ENCODE measurements around the gene STX7. TPM values are rescaled to one million over a fixed set of nuclear protein-coding genes. Genes with fewer than 3 reads are reported as not detected.

The STX7 gene
- total RNA-seq, 2 donors from 2014 or later, result 17.3 to 18.4 TPM

DNA sequence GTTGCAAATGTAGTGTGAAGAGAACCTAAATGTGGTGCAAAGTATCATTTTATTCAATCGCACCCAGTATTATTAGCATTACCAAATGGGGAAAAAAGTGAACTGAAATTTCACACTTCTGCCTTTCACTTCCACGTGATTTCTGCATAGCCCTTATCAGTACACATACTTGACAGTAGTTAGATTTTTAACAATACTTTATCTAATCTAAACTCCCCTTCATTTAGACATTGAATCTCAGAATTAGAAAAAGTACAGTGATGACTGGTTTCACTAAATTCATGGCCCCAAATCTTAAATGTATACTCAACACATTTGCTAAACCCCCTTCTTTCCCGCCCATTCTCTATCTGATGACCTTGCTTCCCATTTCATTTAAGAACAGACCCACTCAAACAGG is 14.3 kb downstream of the STX7 start:
- peak; percentile 36 for ATAC-seq
- no peak overlapping the region for H3K27ac Mint-ChIP-seq

GRCh38 chr6:132496519-132497180 is 16.3 kb downstream of the STX7 start:
- H3K9me3 ChIP-seq (ENCODE audit: control insufficient read depth, low read length, poor library complexity, severe bottlenecking), result no peaks in the 10 kb centered on the region
- peaks cover 14% of the 10 kb centered on the region for H3K36me3 Mint-ChIP-seq (ENCODE audit: low read depth)
- no peak for ATAC-seq
- peaks cover 30% of the 10 kb centered on the region for H3K4me1 Mint-ChIP-seq
- H3K4me3 Mint-ChIP-seq, result no peak overlapping the region
- no peak for DNase-seq
- H3K27me3 Mint-ChIP-seq, result no peaks in the 10 kb centered on the region
- peak overlapping the region; percentile 39 for H3K27ac Mint-ChIP-seq

More for the DNA sequence above, 14.3 kb downstream of the STX7 start:
- Mint-ChIP-seq H3K4me1 (peaks cover 28% of the 10 kb centered on the region), H3K4me3 (no peak overlapping the region), H3K27me3 (no peaks in the 10 kb centered on the region), H3K36me3 (ENCODE audit: low read depth) (peaks cover 14% of the 10 kb centered on the region)
- H3K9me3 ChIP-seq (ENCODE audit: control insufficient read depth, low read length, poor library complexity, severe bottlenecking), result no peaks in the 10 kb centered on the region
- no peak for DNase-seq

GRCh38 chr6:132495604-132496079 is 17.3 kb downstream of the STX7 start:
- H3K9me3 ChIP-seq (ENCODE audit: control insufficient read depth, low read length, poor library complexity, severe bottlenecking), result no peaks in the 10 kb centered on the region
- Mint-ChIP-seq H3K36me3 (ENCODE audit: low read depth) (peaks cover 10% of the 10 kb centered on the region), H3K4me3 (no peak overlapping the region), H3K27ac (peak overlapping the region; percentile 39), H3K27me3 (no peaks in the 10 kb centered on the region), H3K4me1 (peaks cover 26% of the 10 kb centered on the region)
- ATAC-seq, result no peak
- no peak for DNase-seq

- H3K27me3 Mint-ChIP-seq, result no peaks in the 10 kb centered on the region
- H3K9me3 ChIP-seq (ENCODE audit: control insufficient read depth, low read length, poor library complexity, severe bottlenecking), result no peaks in the 10 kb centered on the region
- ATAC-seq (no peak), DNase-seq (no peak)
- peak overlapping the region; percentile 1 for H3K4me3 Mint-ChIP-seq
- H3K36me3 Mint-ChIP-seq (ENCODE audit: low read depth), result peaks cover 7% of the 10 kb centered on the region
- H3K4me1 Mint-ChIP-seq, result peaks cover 20% of the 10 kb centered on the region
- H3K27ac Mint-ChIP-seq, result peak overlapping the region; percentile 1
Measured at GRCh38 chr6:132494954-132495353, 18.0 kb downstream of the STX7 start.

- DNase-seq (no peak), ATAC-seq (no peak)
- no peak overlapping the region for H3K4me3 Mint-ChIP-seq
- peaks cover 3% of the 10 kb centered on the region for H3K36me3 Mint-ChIP-seq (ENCODE audit: low read depth)
- no peaks in the 10 kb centered on the region for H3K9me3 ChIP-seq (ENCODE audit: control insufficient read depth, low read length, poor library complexity, severe bottlenecking)
- no peak overlapping the region for H3K27ac Mint-ChIP-seq
- H3K4me1 Mint-ChIP-seq, result peaks cover 25% of the 10 kb centered on the region
- no peaks in the 10 kb centered on the region for H3K27me3 Mint-ChIP-seq
Measured at GRCh38 chr6:132491881-132492280, 21.0 kb downstream of the STX7 start.

- H3K27ac Mint-ChIP-seq, result no peak overlapping the region
- H3K27me3 Mint-ChIP-seq, result no peaks in the 10 kb centered on the region
- H3K9me3 ChIP-seq (ENCODE audit: control insufficient read depth, low read length, poor library complexity, severe bottlenecking), result no peaks in the 10 kb centered on the region
- DNase-seq (no peak), ATAC-seq (no peak)
- peaks cover 25% of the 10 kb centered on the region for H3K4me1 Mint-ChIP-seq
- H3K36me3 Mint-ChIP-seq (ENCODE audit: low read depth), result peaks cover 3% of the 10 kb centered on the region
- no peak overlapping the region for H3K4me3 Mint-ChIP-seq
Measured at GRCh38 chr6:132491303-132491702, 21.6 kb downstream of the STX7 start.

GRCh38 chr6:132490478-132491204 is 22.3 kb downstream of the STX7 start:
- Mint-ChIP-seq H3K36me3 (ENCODE audit: low read depth) (peaks cover 3% of the 10 kb centered on the region), H3K4me1 (peaks cover 24% of the 10 kb centered on the region), H3K4me3 (no peak overlapping the region), H3K27me3 (no peaks in the 10 kb centered on the region), H3K27ac (no peak overlapping the region)
- no peak for DNase-seq
- ATAC-seq, result no peak
- H3K9me3 ChIP-seq (ENCODE audit: control insufficient read depth, low read length, poor library complexity, severe bottlenecking), result no peaks in the 10 kb centered on the region

DNA sequence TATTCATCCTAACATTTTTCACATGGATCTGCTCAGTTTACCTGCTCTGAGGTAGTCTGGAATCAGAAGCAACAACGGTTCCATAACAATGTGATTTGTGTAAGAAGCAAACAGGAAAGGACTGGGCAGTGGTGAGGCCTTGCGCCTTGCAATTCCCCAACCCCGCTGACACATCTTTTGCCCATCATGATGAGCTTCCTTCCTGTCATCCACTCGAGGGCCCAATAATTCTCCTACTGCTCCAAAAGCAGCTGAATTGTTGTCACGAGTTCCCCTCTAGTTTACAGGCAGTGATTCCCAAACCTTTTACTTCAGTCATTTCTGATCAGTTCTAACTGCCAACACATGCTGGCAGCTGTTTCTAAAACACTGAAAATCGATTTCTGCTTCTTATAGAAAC is 22.9 kb downstream of the STX7 start:
- peaks cover 20% of the 10 kb centered on the region for H3K4me1 Mint-ChIP-seq
- H3K27me3 Mint-ChIP-seq, result no peaks in the 10 kb centered on the region
- no peak for DNase-seq
- H3K36me3 Mint-ChIP-seq (ENCODE audit: low read depth), result peaks cover 3% of the 10 kb centered on the region
- no peak overlapping the region for H3K4me3 Mint-ChIP-seq
- no peaks in the 10 kb centered on the region for H3K9me3 ChIP-seq (ENCODE audit: control insufficient read depth, low read length, poor library complexity, severe bottlenecking)
- ATAC-seq, result no peak
- no peak overlapping the region for H3K27ac Mint-ChIP-seq

DNA sequence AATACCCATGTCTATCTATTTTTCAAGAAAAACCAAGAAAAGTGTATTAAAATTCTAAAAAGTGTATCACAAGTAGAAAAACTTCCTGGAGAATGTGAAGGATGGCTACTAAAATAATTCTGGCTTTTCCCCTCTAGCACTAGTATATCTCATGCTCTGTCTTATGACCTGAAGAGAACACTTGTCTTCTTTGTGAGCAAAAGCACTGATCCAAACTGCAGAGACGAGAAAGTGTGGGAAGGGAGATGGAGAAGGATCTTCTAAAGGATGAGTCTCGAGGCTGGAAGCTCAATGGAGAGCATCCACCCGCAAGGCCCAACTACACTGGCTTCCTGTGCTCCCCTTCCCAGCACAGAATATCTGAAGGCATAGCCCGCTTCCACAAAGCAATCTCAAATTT is 23.5 kb downstream of the STX7 start:
- ATAC-seq, result no peak
- H3K27ac Mint-ChIP-seq, result no peak overlapping the region
- H3K9me3 ChIP-seq (ENCODE audit: control insufficient read depth, low read length, poor library complexity, severe bottlenecking), result no peaks in the 10 kb centered on the region
- H3K27me3 Mint-ChIP-seq, result no peaks in the 10 kb centered on the region
- no peak for DNase-seq
- no peak overlapping the region for H3K4me3 Mint-ChIP-seq
- no peaks in the 10 kb centered on the region for H3K36me3 Mint-ChIP-seq (ENCODE audit: low read depth)
- peaks cover 14% of the 10 kb centered on the region for H3K4me1 Mint-ChIP-seq

- Mint-ChIP-seq H3K4me3 (peak overlapping the region; percentile 25), H3K27me3 (no peaks in the 10 kb centered on the region), H3K27ac (peak overlapping the region; percentile 72), H3K4me1 (peaks cover 11% of the 10 kb centered on the region), H3K36me3 (ENCODE audit: low read depth) (no peaks in the 10 kb centered on the region)
- DNase-seq, result no peak
- no peaks in the 10 kb centered on the region for H3K9me3 ChIP-seq (ENCODE audit: control insufficient read depth, low read length, poor library complexity, severe bottlenecking)
- ATAC-seq, result no peak
Measured at GRCh38 chr6:132487762-132488161, 25.2 kb downstream of the STX7 start.

DNA sequence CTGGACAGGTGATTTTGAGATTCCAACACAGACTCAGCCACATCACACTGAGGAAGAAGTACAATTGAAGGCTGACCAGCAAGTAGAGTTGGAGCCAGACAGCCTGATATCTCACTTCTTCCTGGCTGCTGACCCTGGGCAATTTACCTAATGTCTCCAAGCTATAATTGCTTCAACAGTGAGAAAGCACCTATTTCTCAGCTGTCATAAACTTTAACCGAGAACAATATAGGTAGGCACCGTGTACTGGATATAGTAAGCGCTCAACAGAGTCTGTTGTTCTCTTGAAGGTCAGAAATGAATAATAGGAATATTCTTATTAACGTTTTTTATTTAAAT is 28.3 kb downstream of the STX7 start:
- no peak overlapping the region for H3K27ac Mint-ChIP-seq
- no peak for ATAC-seq
- DNase-seq, result no peak
- H3K9me3 ChIP-seq (ENCODE audit: control insufficient read depth, low read length, poor library complexity, severe bottlenecking), result no peaks in the 10 kb centered on the region
- no peaks in the 10 kb centered on the region for H3K36me3 Mint-ChIP-seq (ENCODE audit: low read depth)
- peaks cover 16% of the 10 kb centered on the region for H3K4me1 Mint-ChIP-seq
- no peaks in the 10 kb centered on the region for H3K27me3 Mint-ChIP-seq
- no peak overlapping the region for H3K4me3 Mint-ChIP-seq

- Mint-ChIP-seq H3K27me3 (no peaks in the 10 kb centered on the region), H3K36me3 (ENCODE audit: low read depth) (no peaks in the 10 kb centered on the region), H3K4me1 (peaks cover 18% of the 10 kb centered on the region), H3K4me3 (no peak overlapping the region), H3K27ac (no peak overlapping the region)
- peak; percentile 76 for ATAC-seq
- DNase-seq, result peak in 1 of 3 donors; percentile 30
- H3K9me3 ChIP-seq (ENCODE audit: control insufficient read depth, low read length, poor library complexity, severe bottlenecking), result no peaks in the 10 kb centered on the region
Measured at GRCh38 chr6:132483779-132484679, 28.9 kb downstream of the STX7 start.

- no peak overlapping the region for H3K4me3 Mint-ChIP-seq
- no peaks in the 10 kb centered on the region for H3K9me3 ChIP-seq (ENCODE audit: control insufficient read depth, low read length, poor library complexity, severe bottlenecking)
- no peaks in the 10 kb centered on the region for H3K36me3 Mint-ChIP-seq (ENCODE audit: low read depth)
- H3K27ac Mint-ChIP-seq, result peak overlapping the region; percentile 27
- H3K4me1 Mint-ChIP-seq, result peaks cover 14% of the 10 kb centered on the region
- ATAC-seq (no peak), DNase-seq (no peak)
- no peaks in the 10 kb centered on the region for H3K27me3 Mint-ChIP-seq
Measured at GRCh38 chr6:132482581-132482980, 30.3 kb downstream of the STX7 start.

All from T-helper 17 cell (primary cell).